Activated T-helper 1 cell treated with anti-CD3 and anti-CD28 coated beads, Interleukin-12 subunit alpha, Interleukin-12 subunit beta, Interleukin-2, Interleukin-4 antibody, amounts not matched to agents 30 ng/mL and 10 ng/mL and 1 ng/mL, durations not matched to agents 14 hours and 24 hours and 36 hours (primary cell): Measurements from ENCODE around the gene LRRC57. TPM values are rescaled to one million over a fixed set of nuclear protein-coding genes. Genes with fewer than 3 reads are reported as not detected.
"Not testable (repeated sequence)": the region's sequence is repeated elsewhere in the genome, so short reads cannot be mapped to it uniquely, and the experiment has no call there.

Source experiments
- DNase-seq: peaks from one replicate; pipeline ENCODE4 v3.0.0; 2021; ENCODE audit warnings: low spot score
- H3K27ac Mint-ChIP-seq: one replicate; pipeline ENCODE4 v1.8.0; 2021; ENCODE audit warnings: mild to moderate bottlenecking, mixed read lengths
- H3K27me3 Mint-ChIP-seq: one replicate; pipeline ENCODE4 v1.8.0; 2022; ENCODE audit warnings: mild to moderate bottlenecking, moderate library complexity, mixed read lengths; ENCODE audit not compliant: insufficient read depth
- H3K36me3 Mint-ChIP-seq: one replicate; pipeline ENCODE4 v1.8.0; 2021; ENCODE audit warnings: low read depth, mixed read lengths
- H3K4me1 Mint-ChIP-seq: one replicate; pipeline ENCODE4 v1.8.0; 2021; ENCODE audit warnings: low read depth, mixed read lengths
- H3K4me3 Mint-ChIP-seq: one replicate; pipeline ENCODE4 v1.8.0; 2021; ENCODE audit warnings: mild to moderate bottlenecking, moderate library complexity, mixed read lengths
- H3K9me3 Mint-ChIP-seq: one replicate; pipeline ENCODE4 v1.8.0; 2021; ENCODE audit warnings: mixed read lengths
- intact Hi-C: fragments of 100-400 bp; cut with micrococcal nuclease; formaldehyde crosslinking; loops from one replicate; pipeline ENCODE4 v1.15.1; 2024
- total RNA-seq: library from RNA; stranded (reverse); gene quantifications from 2 replicates; pipeline ENCODE4 v1.2.3, GENCODE V29; 2022

The LRRC57 gene
- total RNA-seq, 1 donor from 2014 or later = 19.9 TPM

DNA sequence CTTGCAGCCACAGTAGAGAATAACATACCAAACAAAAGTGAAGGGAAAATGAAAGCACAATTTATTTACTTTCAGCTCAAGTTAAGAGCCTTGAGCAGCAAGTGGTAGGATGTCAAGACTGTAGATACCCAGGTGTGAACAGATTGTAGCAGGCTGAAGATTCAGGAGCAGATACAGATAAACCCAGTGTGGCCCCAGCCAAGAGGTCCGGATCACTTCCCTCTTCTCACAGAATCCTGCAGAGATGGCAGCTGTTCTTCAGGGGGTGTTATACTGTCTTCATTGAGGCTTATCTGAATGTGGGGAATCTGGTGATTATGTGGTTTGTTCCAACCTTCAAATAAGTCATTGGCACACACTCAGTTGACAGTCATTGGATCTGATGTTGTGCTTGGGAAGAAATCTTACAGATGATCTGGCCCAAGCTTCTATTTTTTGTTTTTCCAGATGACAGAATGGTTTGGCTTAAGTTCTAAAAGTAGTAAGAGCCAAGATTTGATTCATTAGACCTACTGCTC lies 29.0 kb upstream of the LRRC57 start:
- intact Hi-C loops = no loop called here
- Mint-ChIP-seq H3K4me1 (peaks cover 54% of the 10 kb centered on the region), H3K36me3 (peaks cover 7% of the 10 kb centered on the region), H3K27me3 (peaks cover 25% of the 10 kb centered on the region), H3K27ac (no peak overlapping the region), H3K4me3 (peak overlapping the region; percentile 16), H3K9me3 (no peaks in the 10 kb centered on the region)
- no peak for DNase-seq

- Mint-ChIP-seq H3K4me1 (peaks cover 46% of the 10 kb centered on the region), H3K4me3 (peak overlapping the region; percentile 92), H3K9me3 (no peaks in the 10 kb centered on the region), H3K27ac (peak overlapping the region; percentile 34), H3K36me3 (peaks cover 8% of the 10 kb centered on the region), H3K27me3 (peaks cover 24% of the 10 kb centered on the region)
- intact Hi-C loops = no loop called here
- DNase-seq = no peak
These were observed 28.2 kb upstream of the LRRC57 start for GRCh38 chr15:42576776-42577175.

DNA sequence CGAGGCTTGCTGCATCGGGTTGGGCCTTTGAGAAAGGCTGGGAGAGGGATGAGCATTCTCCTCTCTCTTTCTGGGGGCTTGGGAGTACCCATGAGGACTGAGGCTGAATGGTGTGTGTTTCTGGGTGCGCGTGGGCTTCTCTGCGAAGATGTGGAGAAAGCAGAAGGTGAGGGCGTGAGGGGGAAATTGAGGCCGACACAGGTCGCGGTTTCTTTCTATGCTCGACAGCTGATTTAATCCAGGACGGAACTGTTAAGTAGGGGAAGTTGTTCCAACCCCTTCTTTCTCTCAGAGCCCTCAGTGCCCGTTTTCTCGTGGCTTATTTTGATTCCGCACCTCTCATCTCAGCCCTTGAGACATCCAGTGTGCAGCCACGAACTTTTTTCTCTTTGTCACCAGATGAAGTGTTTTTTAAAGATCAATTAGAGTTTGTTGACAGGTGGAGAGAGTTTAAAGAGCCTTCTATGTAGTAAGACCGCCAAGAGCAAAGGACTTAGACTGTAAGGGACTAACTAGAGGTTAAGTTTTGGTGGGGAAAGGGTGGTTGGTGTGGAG lies 27.5 kb upstream of the LRRC57 start:
- H3K9me3 Mint-ChIP-seq = no peaks in the 10 kb centered on the region
- intact Hi-C loops = no loop called here
- no peak for DNase-seq
- H3K4me3 Mint-ChIP-seq = peak overlapping the region; percentile 92
- H3K27me3 Mint-ChIP-seq = peaks cover 24% of the 10 kb centered on the region
- H3K4me1 Mint-ChIP-seq = peaks cover 39% of the 10 kb centered on the region
- H3K27ac Mint-ChIP-seq = peak overlapping the region; percentile 50
- H3K36me3 Mint-ChIP-seq = peaks cover 9% of the 10 kb centered on the region

- intact Hi-C loops = loop anchor here (1.0 kb wide), 5 partner anchors 27 to 345 kb away; partner anchors contain the start of genes GANC, HAUS2, LRRC57 and TMEM87A
- no peaks in the 10 kb centered on the region for H3K9me3 Mint-ChIP-seq
- peaks cover 24% of the 10 kb centered on the region for H3K27me3 Mint-ChIP-seq
- peak; percentile 93 for DNase-seq
- H3K4me3 Mint-ChIP-seq = peak within 1 kb of the TSS; percentile 92
- peaks cover 7% of the 10 kb centered on the region for H3K36me3 Mint-ChIP-seq
- H3K4me1 Mint-ChIP-seq = peaks cover 35% of the 10 kb centered on the region
- peak within 1 kb of the TSS; percentile 72 for H3K27ac Mint-ChIP-seq
These were observed 26.8 kb upstream of the LRRC57 start, which contains the start of gene STARD9 for GRCh38 chr15:42575188-42576039. STARD9 (plus strand) TSS chr15:42575606; CDS start chr15:42575716, 110 bp downstream.

DNA sequence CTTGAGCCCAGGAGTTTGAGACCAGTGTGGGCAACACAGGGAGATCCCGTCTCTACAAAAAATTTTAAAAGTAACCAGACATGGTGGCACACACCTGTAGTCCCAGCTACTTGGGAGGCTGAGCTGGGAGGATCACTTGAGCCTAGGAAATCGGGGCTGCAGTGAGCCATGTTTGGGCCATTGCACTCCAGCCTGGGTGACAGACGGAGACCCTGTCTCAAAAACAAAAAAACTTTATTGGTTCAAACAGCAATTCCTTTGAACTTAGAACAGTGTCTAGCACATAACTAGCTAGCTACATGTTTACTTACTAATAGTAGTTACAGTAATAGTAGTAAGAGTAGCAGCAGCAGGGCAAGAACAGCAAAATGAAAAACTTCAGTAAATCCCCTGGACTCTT lies 10.1 kb upstream of the LRRC57 start:
- Mint-ChIP-seq H3K9me3 (no peaks in the 10 kb centered on the region), H3K27ac (no peak overlapping the region), H3K4me1 (peaks cover 11% of the 10 kb centered on the region), H3K27me3 (no peaks in the 10 kb centered on the region), H3K36me3 (peaks cover 24% of the 10 kb centered on the region), H3K4me3 (no peak overlapping the region)
- intact Hi-C loops = no loop called here
- no peak for DNase-seq

DNA sequence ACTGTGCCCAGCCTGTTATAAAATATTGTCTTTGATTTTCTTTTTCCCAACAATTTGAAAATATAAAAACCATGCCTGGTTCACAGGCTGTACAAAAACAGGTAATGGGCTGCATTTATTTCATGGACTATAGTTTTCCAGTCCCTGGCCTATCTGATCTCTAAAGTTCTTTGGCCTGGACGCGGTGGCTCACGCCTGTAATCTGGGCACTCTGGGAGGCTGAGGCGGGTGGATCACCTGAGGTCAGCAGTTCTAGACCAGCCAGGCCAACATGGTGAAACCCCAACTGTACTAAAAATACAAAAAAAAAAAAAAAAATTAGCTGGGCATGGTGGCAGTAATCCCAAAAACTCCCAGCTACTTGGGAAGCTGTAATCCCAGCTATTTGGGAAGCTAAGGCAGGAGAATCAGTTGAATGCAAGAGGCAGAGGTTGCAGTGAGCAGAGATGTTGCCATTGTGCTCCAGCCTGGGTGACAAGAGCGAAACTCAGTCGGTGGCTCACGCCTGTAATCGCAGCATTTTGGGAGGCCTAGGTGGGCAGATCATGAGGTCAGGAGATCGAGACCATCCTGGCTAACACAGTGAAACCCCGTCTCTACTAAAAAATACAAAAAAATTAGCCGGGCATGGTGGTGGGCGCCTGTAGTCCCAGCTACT lies 8.1 kb upstream of the LRRC57 start:
- H3K4me1 Mint-ChIP-seq = peaks cover 23% of the 10 kb centered on the region
- H3K9me3 Mint-ChIP-seq, H3K27ac Mint-ChIP-seq, H3K27me3 Mint-ChIP-seq, H3K4me3 Mint-ChIP-seq, intact Hi-C loops, DNase-seq: not testable (repeated sequence)
- peaks cover 22% of the 10 kb centered on the region for H3K36me3 Mint-ChIP-seq

DNA sequence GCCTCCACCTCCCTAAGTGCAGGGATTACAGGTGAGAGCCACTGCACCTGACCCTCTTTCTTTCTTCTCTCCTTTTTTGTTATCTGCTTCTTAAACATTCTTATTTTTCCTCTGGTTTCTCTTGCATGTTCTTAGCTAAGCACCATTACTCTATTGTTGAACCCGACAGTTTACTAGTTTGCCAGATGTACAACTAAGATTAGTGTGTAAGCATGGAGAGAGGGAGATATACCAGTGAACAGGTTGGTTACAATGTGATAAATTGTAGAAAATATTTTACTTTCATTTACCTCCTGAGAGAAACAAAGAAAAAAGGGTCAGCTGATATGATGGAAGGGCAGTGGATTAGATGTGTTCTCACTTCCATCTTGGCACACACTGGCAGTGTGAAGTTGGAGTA lies 5.0 kb upstream of the LRRC57 start:
- intact Hi-C loops = no loop called here
- Mint-ChIP-seq H3K36me3 (peaks cover 13% of the 10 kb centered on the region), H3K4me1 (peaks cover 30% of the 10 kb centered on the region), H3K9me3 (no peaks in the 10 kb centered on the region), H3K4me3 (no peak overlapping the region), H3K27me3 (no peaks in the 10 kb centered on the region), H3K27ac (no peak overlapping the region)
- no peak for DNase-seq

DNA sequence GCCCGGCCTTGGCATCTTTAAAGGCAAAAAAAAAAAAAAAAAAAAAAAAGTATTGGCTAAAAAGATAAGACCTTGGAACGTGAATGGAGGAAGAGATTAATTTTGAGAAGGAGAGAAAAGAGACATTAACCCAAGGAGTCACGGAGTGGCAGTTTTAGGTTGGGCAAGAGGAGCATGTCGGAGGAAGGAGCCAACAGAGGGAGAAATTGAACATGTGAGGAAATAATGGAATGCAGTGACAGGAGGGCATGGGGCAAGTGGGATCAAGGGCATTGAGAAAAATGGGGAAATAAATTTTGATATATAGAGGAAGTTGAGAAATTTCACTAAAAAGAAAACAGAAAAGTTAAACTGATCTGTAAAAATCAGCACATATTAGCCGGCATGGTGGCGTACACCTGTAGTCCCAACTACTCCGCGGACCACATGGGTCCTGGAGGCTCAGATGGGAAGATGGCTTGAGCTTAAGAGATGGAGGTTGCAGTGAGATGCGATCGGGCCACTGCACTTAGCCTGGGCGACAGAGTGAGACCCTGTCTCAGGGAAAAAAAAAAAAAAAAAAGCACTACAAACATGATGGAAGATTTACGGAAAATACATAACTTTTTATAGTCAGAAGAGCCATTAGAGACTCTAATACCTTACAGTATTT lies 1.3 kb upstream of the LRRC57 start:
- intact Hi-C loops = loop anchor here (5.0 to 10.0 kb wide), 2 partner anchors 57 to 185 kb away; partner anchors contain the start of gene CDAN1

GRCh38 chr15:42549032-42549491 lies 469 bp upstream of the LRRC57 start:
- no peaks in the 10 kb centered on the region for H3K9me3 Mint-ChIP-seq
- peaks cover 19% of the 10 kb centered on the region for H3K36me3 Mint-ChIP-seq
- H3K27ac Mint-ChIP-seq = peak overlapping the region; percentile 94
- no peak for DNase-seq
- H3K27me3 Mint-ChIP-seq = no peaks in the 10 kb centered on the region
- intact Hi-C loops = loop anchor here (5.0 to 10.0 kb wide), 2 partner anchors 58 to 186 kb away; partner anchors contain the start of gene CDAN1
- peaks cover 57% of the 10 kb centered on the region for H3K4me1 Mint-ChIP-seq
- peak overlapping the region; percentile 96 for H3K4me3 Mint-ChIP-seq

More for the DNA sequence above, 1.3 kb upstream of the LRRC57 start:
- Mint-ChIP-seq H3K9me3 (no peaks in the 10 kb centered on the region), H3K27ac (peak overlapping the region; percentile 45), H3K27me3 (no peaks in the 10 kb centered on the region), H3K36me3 (peaks cover 17% of the 10 kb centered on the region), H3K4me1 (peaks cover 57% of the 10 kb centered on the region), H3K4me3 (peak overlapping the region; percentile 96)
- DNase-seq = no peak

DNA sequence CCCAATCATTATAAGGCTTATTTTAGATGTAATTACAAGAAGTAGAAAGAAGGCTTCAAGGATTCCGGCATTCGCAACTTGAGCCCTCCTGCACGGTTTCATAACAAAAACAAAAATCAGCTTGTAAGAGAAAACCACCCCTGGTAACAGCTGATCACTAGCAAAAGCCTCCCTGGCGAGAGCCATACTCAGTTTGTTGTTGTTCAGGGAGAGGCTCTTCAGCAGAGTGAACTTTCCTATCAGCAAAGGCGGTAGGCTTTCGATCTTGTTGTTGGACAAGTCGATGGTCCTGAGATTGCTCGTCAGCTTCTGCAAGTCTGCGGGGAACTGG lies 710 bp downstream of the LRRC57 start:
- H3K4me1 Mint-ChIP-seq = peaks cover 48% of the 10 kb centered on the region
- intact Hi-C loops = loop anchor here (1.0 to 10.0 kb wide), 8 partner anchors 27 to 373 kb away; partner anchors contain the start of genes CDAN1, GANC, SNAP23 and STARD9
- peak overlapping the region; percentile 96 for H3K4me3 Mint-ChIP-seq
- no peak for DNase-seq
- no peaks in the 10 kb centered on the region for H3K27me3 Mint-ChIP-seq
- H3K27ac Mint-ChIP-seq = peak overlapping the region; percentile 94
- H3K9me3 Mint-ChIP-seq = no peaks in the 10 kb centered on the region
- H3K36me3 Mint-ChIP-seq = peaks cover 17% of the 10 kb centered on the region

GRCh38 chr15:42544853-42545629 lies 3.6 kb downstream of the LRRC57 start:
- H3K4me3 Mint-ChIP-seq = no peak overlapping the region
- peaks cover 23% of the 10 kb centered on the region for H3K36me3 Mint-ChIP-seq
- peaks cover 40% of the 10 kb centered on the region for H3K4me1 Mint-ChIP-seq
- H3K27ac Mint-ChIP-seq = no peak overlapping the region
- no peak for DNase-seq
- intact Hi-C loops = loop anchor here (5.0 to 10.0 kb wide), 2 partner anchors 62 to 190 kb away; partner anchors contain the start of gene CDAN1
- no peaks in the 10 kb centered on the region for H3K9me3 Mint-ChIP-seq
- H3K27me3 Mint-ChIP-seq = no peaks in the 10 kb centered on the region
